ENCODE data around the gene ADORA1.

ADORA1 gene

DNA sequence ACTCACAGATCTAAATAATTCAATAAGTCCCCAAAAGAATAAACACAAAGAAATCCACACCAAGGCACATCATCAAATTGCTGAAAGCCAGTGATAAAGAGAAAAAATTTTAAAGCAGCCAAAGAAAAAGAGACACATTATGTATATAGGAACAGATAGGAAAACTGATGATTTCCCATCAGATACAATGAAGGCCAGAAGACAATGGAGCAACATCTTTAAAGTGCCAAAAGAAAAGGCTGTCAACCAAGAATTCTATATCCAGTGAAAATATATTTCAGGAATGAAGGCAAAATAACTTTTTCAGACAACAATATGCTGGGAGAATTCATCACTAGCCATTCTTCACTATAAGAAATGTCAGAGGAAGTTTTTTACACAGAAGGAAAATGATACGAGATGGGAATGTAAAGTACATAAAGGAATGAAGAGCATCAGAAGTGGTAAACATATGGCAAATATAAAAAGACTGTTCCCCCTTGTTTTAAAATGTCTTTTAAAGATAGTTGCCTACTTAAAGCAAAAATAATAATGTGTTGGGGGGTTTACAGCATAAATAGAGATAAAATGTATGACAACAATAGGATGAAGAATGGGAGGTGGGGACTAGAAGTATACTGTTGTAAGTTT lies 32.4 kb upstream of the ADORA1 start:
- no peaks in the 10 kb centered on the region for H3K27me3 ChIP-seq (ENCODE audit: control insufficient read depth, insufficient read depth, low read length)
- H3K9ac ChIP-seq (ENCODE audit: low read depth, low read length), result no peak overlapping the region
- no peak overlapping the region for H3K4me3 ChIP-seq (ENCODE audit: low read depth, low read length)
- H3K9me3 ChIP-seq (ENCODE audit: control insufficient read depth, insufficient read depth, low read length), result peaks cover 12% of the 10 kb centered on the region; the same call in 1 of the 2 replicates
- H3K36me3 ChIP-seq (ENCODE audit: control insufficient read depth, insufficient read depth, low read length), result no peaks in the 10 kb centered on the region
- no peaks in the 10 kb centered on the region for H3K4me1 ChIP-seq (ENCODE audit: control insufficient read depth, insufficient read depth, low read length)
- no peak overlapping the region for H3K27ac ChIP-seq (ENCODE audit: low read depth, low read length)

DNA sequence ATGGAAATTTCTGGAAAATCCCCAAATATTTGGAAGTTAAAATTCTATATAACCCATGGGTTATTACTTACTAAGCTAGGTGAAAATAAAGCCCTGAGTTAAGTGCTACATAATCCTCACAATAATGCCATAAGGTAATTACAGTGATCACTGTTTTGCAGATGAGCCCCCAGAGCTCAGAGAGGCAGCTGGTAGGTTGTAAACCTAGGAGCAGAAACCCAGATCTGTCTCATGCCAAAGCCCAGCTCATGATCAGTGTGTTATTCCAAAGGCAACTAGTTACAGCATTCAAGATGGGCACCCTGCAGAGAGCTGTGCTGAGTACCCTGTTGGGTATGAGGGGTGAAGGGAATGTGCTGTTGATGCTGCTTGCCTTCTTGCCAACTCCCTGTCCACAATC lies 31.0 kb upstream of the ADORA1 start:
- Histone ChIP-seq H3K9me3 (ENCODE audit: control insufficient read depth, insufficient read depth, low read length) (peaks cover 12% of the 10 kb centered on the region; the same call in 1 of the 2 replicates), H3K27ac (ENCODE audit: low read depth, low read length) (no peak overlapping the region), H3K27me3 (ENCODE audit: control insufficient read depth, insufficient read depth, low read length) (no peaks in the 10 kb centered on the region), H3K36me3 (ENCODE audit: control insufficient read depth, insufficient read depth, low read length) (no peaks in the 10 kb centered on the region), H3K9ac (ENCODE audit: low read depth, low read length) (no peak overlapping the region), H3K4me3 (ENCODE audit: low read depth, low read length) (no peak overlapping the region), H3K4me1 (ENCODE audit: control insufficient read depth, insufficient read depth, low read length) (no peaks in the 10 kb centered on the region)

DNA sequence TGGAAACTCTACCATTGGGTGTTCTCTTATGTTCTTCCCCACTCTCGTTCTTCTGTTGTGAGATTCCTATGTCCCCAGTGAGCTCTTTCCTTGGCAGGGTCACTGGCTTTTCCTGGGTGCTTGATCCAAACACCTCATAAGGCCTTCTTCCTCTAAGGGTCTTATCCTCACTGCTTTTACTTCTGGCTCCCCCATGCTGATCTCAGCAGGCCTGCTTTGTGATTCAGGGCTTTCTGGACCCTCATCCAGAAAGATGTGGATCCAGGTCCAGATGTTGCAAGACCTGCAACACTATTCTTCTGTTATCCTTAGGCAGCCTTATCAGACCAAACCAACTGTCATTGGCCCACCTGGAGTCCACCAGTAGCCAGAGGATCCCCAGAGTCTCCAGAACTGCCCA lies 30.5 kb upstream of the ADORA1 start:
- Histone ChIP-seq H3K9me3 (ENCODE audit: control insufficient read depth, insufficient read depth, low read length) (peaks cover 12% of the 10 kb centered on the region; the same call in 1 of the 2 replicates), H3K4me3 (ENCODE audit: low read depth, low read length) (no peak overlapping the region), H3K27ac (ENCODE audit: low read depth, low read length) (no peak overlapping the region), H3K36me3 (ENCODE audit: control insufficient read depth, insufficient read depth, low read length) (no peaks in the 10 kb centered on the region), H3K27me3 (ENCODE audit: control insufficient read depth, insufficient read depth, low read length) (no peaks in the 10 kb centered on the region), H3K4me1 (ENCODE audit: control insufficient read depth, insufficient read depth, low read length) (no peaks in the 10 kb centered on the region), H3K9ac (ENCODE audit: low read depth, low read length) (no peak overlapping the region)

DNA sequence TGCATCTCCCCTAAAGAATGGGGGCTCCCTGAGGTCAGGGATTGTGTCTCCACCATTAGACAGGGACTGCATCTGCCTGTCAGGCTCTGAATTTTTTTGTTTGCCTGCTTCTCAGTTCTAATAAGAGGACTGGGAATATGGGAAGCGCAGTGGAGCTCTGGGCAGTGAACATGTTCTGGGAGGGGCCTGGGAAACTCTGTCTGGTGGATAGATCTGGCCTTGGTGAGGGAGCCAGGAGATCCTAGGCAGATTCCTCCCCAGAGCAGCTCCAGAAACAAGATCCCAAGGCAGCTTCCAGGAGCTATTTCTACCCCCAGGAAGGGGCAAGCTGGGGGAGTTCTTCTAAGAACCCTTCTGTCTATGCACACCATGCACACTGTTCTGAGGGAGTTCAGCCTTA lies 29.1 kb upstream of the ADORA1 start:
- no peaks in the 10 kb centered on the region for H3K27me3 ChIP-seq (ENCODE audit: control insufficient read depth, insufficient read depth, low read length)
- no peaks in the 10 kb centered on the region for H3K36me3 ChIP-seq (ENCODE audit: control insufficient read depth, insufficient read depth, low read length)
- peaks cover 12% of the 10 kb centered on the region; the same call in 1 of the 2 replicates for H3K9me3 ChIP-seq (ENCODE audit: control insufficient read depth, insufficient read depth, low read length)
- H3K27ac ChIP-seq (ENCODE audit: low read depth, low read length), result no peak overlapping the region
- no peak overlapping the region for H3K9ac ChIP-seq (ENCODE audit: low read depth, low read length)
- H3K4me3 ChIP-seq (ENCODE audit: low read depth, low read length), result no peak overlapping the region
- no peaks in the 10 kb centered on the region for H3K4me1 ChIP-seq (ENCODE audit: control insufficient read depth, insufficient read depth, low read length)

DNA sequence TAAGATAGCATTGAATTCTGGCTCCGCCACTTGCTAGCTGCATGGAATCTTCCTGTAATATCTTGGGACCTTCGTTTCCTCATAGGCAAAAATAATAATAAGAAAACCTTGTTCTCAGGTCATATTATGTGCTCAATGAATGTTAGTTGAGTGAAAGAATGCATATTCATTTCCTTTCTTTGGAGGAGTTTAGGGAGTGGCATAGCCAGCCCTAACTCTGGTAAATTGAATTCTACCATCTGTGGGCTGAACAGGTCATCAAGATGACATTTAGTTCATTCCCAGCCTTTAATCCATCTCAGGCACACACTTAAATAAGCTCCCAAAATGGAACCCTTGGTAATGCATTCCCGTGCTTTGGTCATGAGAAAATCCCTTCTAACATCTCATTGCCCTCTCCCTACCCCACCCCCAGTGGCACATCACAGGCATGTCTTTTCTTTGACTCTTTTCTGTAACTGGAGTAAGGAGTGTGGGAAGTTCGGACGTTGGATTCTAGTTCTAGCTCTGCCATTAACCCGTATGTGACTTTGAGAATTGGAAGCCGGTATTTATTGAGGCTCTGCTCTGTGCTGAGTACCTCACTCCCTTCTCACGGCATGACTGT lies 28.5 kb upstream of the ADORA1 start:
- Histone ChIP-seq H3K27ac (ENCODE audit: low read depth, low read length) (no peak overlapping the region), H3K9me3 (ENCODE audit: control insufficient read depth, insufficient read depth, low read length) (peaks cover 12% of the 10 kb centered on the region; the same call in 1 of the 2 replicates), H3K4me3 (ENCODE audit: low read depth, low read length) (no peak overlapping the region), H3K4me1 (ENCODE audit: control insufficient read depth, insufficient read depth, low read length) (no peaks in the 10 kb centered on the region), H3K36me3 (ENCODE audit: control insufficient read depth, insufficient read depth, low read length) (no peaks in the 10 kb centered on the region), H3K9ac (ENCODE audit: low read depth, low read length) (no peak overlapping the region), H3K27me3 (ENCODE audit: control insufficient read depth, insufficient read depth, low read length) (no peaks in the 10 kb centered on the region)

DNA sequence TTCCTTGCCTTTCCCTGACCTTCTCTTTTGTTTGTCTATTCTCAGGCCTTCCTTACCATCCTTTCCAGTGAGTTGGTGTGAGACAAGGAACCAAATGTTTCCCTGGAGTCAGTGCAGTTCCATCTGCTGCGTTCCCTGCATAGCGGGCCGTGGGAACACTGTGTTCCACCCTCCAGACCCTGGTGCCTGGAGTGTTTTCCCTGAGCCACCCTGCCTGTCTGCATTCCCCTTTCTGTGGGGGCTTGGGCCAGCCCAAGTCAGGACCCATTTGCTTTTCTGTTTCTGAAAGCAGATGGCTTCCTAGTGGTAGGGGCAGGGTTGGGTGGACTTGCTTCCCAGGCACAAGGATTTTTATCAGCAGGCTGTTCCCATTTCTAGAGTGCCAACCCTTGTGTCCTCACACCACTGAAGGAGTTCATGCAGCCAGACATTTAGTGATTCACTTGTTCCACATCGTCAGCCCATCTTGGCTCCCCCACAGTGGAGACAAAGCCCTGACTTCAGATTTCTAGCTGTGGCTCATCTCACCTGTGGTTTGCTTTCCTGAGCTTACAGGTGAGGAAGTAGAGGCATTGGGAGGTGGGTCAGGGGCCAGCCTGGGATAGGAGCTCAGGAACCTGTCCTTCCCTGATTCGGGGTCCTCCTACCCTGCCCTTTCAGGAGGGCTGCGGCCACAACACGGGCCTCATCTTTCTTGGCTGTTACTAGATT lies 27.6 kb upstream of the ADORA1 start:
- no peak overlapping the region for H3K4me3 ChIP-seq (ENCODE audit: low read depth, low read length)
- no peak overlapping the region for H3K9ac ChIP-seq (ENCODE audit: low read depth, low read length)
- peaks cover 9% of the 10 kb centered on the region; the same call in 1 of the 2 replicates for H3K9me3 ChIP-seq (ENCODE audit: control insufficient read depth, insufficient read depth, low read length)
- no peaks in the 10 kb centered on the region for H3K36me3 ChIP-seq (ENCODE audit: control insufficient read depth, insufficient read depth, low read length)
- no peak overlapping the region for H3K27ac ChIP-seq (ENCODE audit: low read depth, low read length)
- H3K4me1 ChIP-seq (ENCODE audit: control insufficient read depth, insufficient read depth, low read length), result no peaks in the 10 kb centered on the region
- H3K27me3 ChIP-seq (ENCODE audit: control insufficient read depth, insufficient read depth, low read length), result no peaks in the 10 kb centered on the region

DNA sequence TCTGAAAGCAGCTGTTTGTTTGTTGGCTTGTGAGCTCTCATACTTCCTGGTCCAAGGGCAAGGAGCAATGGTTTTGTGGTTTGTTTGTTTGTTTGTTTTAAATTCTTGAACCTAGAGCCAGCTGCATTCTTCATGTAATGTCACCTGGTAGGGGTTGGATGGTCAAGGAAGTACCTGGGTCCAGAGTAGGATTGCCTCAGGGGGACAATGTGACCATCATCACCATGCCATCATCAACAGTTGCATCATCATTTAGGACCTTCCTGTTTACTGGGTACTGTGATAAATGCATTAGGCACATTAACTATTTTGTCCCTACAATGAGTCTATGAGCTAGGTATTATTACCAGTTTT lies 27.0 kb upstream of the ADORA1 start:
- no peak overlapping the region for H3K9ac ChIP-seq (ENCODE audit: low read depth, low read length)
- H3K4me3 ChIP-seq (ENCODE audit: low read depth, low read length), result no peak overlapping the region
- H3K9me3 ChIP-seq (ENCODE audit: control insufficient read depth, insufficient read depth, low read length), result peaks cover 4% of the 10 kb centered on the region; the same call in 1 of the 2 replicates
- H3K4me1 ChIP-seq (ENCODE audit: control insufficient read depth, insufficient read depth, low read length), result no peaks in the 10 kb centered on the region
- no peak overlapping the region for H3K27ac ChIP-seq (ENCODE audit: low read depth, low read length)
- H3K36me3 ChIP-seq (ENCODE audit: control insufficient read depth, insufficient read depth, low read length), result no peaks in the 10 kb centered on the region
- no peaks in the 10 kb centered on the region for H3K27me3 ChIP-seq (ENCODE audit: control insufficient read depth, insufficient read depth, low read length)

DNA sequence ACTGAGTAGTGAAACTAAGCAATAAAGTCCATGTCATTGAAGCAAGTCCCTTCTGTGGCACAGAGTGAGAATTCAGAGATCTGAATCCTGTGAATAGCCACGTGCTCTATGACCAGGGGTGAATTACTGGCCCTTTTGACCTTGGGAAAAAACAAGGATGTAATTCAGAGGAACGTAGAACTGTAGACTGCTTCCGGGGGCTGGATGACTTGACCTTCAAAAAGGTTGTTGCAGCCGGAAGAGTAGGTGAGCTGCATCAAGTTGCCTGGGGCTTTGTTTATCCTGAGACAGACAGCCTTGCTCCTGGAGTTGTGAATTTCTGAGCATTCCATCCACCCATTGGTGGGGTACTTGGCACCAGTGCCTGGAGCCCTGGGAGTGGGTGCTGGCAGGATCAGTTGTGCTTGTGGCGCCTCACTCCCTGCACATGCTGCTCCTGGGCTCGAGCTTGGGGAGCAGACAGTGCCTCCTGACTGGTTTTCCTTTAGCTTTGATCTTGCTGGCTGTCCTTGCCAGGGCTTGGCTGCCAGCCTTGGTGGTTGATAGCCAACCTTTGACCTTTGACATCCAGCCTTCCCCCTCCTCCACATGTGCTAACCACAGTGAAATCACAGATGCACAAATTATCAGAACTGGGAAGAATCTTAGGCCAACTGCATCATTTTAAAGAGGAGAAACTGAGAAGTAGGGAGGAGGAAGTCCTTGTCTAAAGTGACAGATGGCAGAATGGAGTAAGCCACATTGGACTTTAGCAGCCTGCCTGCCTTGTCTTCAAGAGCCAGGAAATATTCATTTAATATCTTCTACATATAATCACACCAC lies 25.5 kb upstream of the ADORA1 start:
- no peak overlapping the region for H3K9ac ChIP-seq (ENCODE audit: low read depth, low read length)
- H3K4me1 ChIP-seq (ENCODE audit: control insufficient read depth, insufficient read depth, low read length), result no peaks in the 10 kb centered on the region
- H3K27me3 ChIP-seq (ENCODE audit: control insufficient read depth, insufficient read depth, low read length), result no peaks in the 10 kb centered on the region
- H3K36me3 ChIP-seq (ENCODE audit: control insufficient read depth, insufficient read depth, low read length), result no peaks in the 10 kb centered on the region
- H3K27ac ChIP-seq (ENCODE audit: low read depth, low read length), result no peak overlapping the region
- H3K4me3 ChIP-seq (ENCODE audit: low read depth, low read length), result no peak overlapping the region
- H3K9me3 ChIP-seq (ENCODE audit: control insufficient read depth, insufficient read depth, low read length), result no peaks in the 10 kb centered on the region

DNA sequence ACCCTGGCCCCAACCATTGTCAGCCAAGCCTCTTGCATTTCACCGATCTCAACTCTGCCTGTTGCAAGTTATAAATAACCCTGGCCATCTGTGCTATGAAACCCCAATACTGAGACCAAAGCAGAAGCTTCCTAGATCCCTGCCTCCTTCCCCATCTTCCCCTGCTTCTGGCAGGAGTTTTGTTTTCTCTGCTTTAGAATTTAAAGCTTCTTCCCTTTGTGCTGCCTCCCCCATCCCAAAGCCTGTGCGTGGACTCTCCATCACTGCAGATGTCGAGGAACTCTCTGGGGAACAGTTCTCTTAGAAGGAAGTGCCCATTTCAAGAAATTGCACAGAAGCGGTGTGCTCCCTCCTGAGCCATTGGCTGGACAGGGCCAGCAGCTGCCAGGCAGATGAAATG lies 24.3 kb upstream of the ADORA1 start:
- Histone ChIP-seq H3K27ac (ENCODE audit: low read depth, low read length) (no peak overlapping the region), H3K9me3 (ENCODE audit: control insufficient read depth, insufficient read depth, low read length) (no peaks in the 10 kb centered on the region), H3K9ac (ENCODE audit: low read depth, low read length) (no peak overlapping the region), H3K4me1 (ENCODE audit: control insufficient read depth, insufficient read depth, low read length) (no peaks in the 10 kb centered on the region), H3K27me3 (ENCODE audit: control insufficient read depth, insufficient read depth, low read length) (no peaks in the 10 kb centered on the region), H3K36me3 (ENCODE audit: control insufficient read depth, insufficient read depth, low read length) (no peaks in the 10 kb centered on the region), H3K4me3 (ENCODE audit: low read depth, low read length) (no peak overlapping the region)

DNA sequence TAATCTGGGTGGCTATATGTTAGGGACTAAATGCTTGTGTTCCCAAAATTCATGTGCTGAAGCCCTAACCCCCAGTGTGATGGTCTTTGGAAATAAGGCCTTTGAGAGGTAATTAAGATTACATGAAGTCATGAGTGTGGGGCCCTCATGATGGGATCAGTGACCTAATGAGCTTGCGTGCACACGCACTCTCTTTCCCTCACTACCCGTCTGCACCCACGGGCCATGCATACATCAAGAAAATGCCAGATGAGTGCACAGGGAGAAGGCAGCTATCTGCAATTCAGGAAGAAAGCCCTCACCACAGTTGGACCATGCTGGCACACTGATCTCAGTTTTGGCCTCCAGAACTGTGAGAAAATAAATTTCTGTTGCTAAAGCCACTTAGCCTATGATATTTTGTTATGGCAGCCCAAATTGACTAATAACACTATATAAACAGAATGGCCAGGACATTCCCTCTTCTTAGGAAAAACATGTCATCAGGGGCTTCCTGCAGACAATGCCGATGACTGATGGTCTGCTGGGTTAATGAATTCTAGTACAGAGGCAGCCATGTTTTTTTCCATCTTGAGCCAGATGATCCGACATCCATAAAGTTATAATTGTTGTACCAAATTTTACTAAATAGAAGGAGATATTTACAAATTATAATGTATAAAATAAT lies 23.6 kb upstream of the ADORA1 start:
- H3K27me3 ChIP-seq (ENCODE audit: control insufficient read depth, insufficient read depth, low read length), result no peaks in the 10 kb centered on the region
- no peaks in the 10 kb centered on the region for H3K36me3 ChIP-seq (ENCODE audit: control insufficient read depth, insufficient read depth, low read length)

More for the DNA sequence above, 23.6 kb upstream of the ADORA1 start:
- Histone ChIP-seq H3K27ac (ENCODE audit: low read depth, low read length) (no peak overlapping the region), H3K9ac (ENCODE audit: low read depth, low read length) (no peak overlapping the region), H3K4me3 (ENCODE audit: low read depth, low read length) (no peak overlapping the region), H3K9me3 (ENCODE audit: control insufficient read depth, insufficient read depth, low read length) (no peaks in the 10 kb centered on the region), H3K4me1 (ENCODE audit: control insufficient read depth, insufficient read depth, low read length) (no peaks in the 10 kb centered on the region)
